Endothelial cell of umbilical vein (primary cell): ENCODE data around the gene VPS37C. TPM values are rescaled to one million over a fixed set of nuclear protein-coding genes. Genes with fewer than 3 reads are reported as not detected.

ENCODE experiments used
- BruUV-seq: library from RNA; stranded (reverse); fragments of 400-500 nt; replicated peaks from 2 replicates; lab custom pipeline; 2021; lab: Mats Ljungman, UMichigan
- CTCF ChIA-PET: fragments of 300-600, 350-600 bp; sonication (Branson Sonifier 250); formaldehyde crosslinking; loops from one replicate; lab custom pipeline; 2021; ENCODE audit warnings: antibody characterized with exemption, inconsistent platforms; lab: Charles Lee
- POLR2A ChIA-PET: fragments of 300-600, 350-600 bp; sonication (Branson Sonifier 250); formaldehyde crosslinking; loops from one replicate; lab custom pipeline; 2021; ENCODE audit warnings: antibody characterized with exemption, inconsistent platforms; lab: Charles Lee
- DNase-seq: peaks from one replicate; pipeline ENCODE4 v3.0.0-alpha.2; 2011; ENCODE audit warnings: low read depth, low spot score
- FAIRE-seq: peaks from 2 replicates; lab custom pipeline; 2011; peaks lifted over from hg19 to GRCh38; lab: Jason Lieb, UNC
- H2AFZ ChIP-seq: 2 replicates; pipeline ENCODE4 v1.6.0; 2012; ENCODE audit warnings: low read depth, low read length, control low read depth, inconsistent platforms
- H3K27ac ChIP-seq: 2 replicates; pipeline ENCODE4 v1.5.1; 2011; ENCODE audit warnings: low read depth, mild to moderate bottlenecking, control low read depth, low read length, moderate library complexity; ENCODE audit not compliant: insufficient read depth
- H3K27me3 ChIP-seq, 2 experiments: 2 replicates each; pipeline versions ENCODE4 v1.6.0 to v1.6.1; 2011; ENCODE audit warnings: low read length in 2 of 2, mixed read lengths in 1 of 2; ENCODE audit not compliant: control insufficient read depth in 2 of 2, insufficient read depth in 2 of 2
- H3K36me3 ChIP-seq, 2 experiments: 2 replicates in 1 of 2; 3 replicates in 1 of 2; pipeline ENCODE4 v1.5.1; 2011; ENCODE audit warnings: low read length in 2 of 2, mild to moderate bottlenecking in 1 of 2, moderate library complexity in 1 of 2; ENCODE audit not compliant: control insufficient read depth in 2 of 2, insufficient read depth in 2 of 2; ENCODE audit errors: extremely low read depth in 1 of 2
- H3K4me1 ChIP-seq: 3 replicates; pipeline ENCODE4 v1.5.1; 2011; ENCODE audit warnings: mild to moderate bottlenecking, low read length; ENCODE audit not compliant: control insufficient read depth, insufficient read depth; ENCODE audit errors: extremely low read depth
- H3K4me2 ChIP-seq: 2 replicates; pipeline ENCODE4 v1.6.1; 2011; ENCODE audit warnings: low read length, control low read depth, mixed read lengths; ENCODE audit not compliant: insufficient read depth
- H3K4me3 ChIP-seq, 3 experiments: fragments of 200-600 bp in 1 of 3; sonication (generic), shearing (Covaris generic) in 1 of 3; replicated peaks in 1 of 3; 2 replicates each; pipeline ENCODE4 v1.5.1; 2011 to 2016; ENCODE audit warnings: control low read depth in 3 of 3, low read length in 3 of 3, mild to moderate bottlenecking in 2 of 3, inconsistent platforms in 1 of 3, low read depth in 1 of 3, moderate library complexity in 1 of 3; ENCODE audit not compliant: insufficient read depth in 1 of 3
- H3K79me2 ChIP-seq: 2 replicates; pipeline ENCODE4 v1.6.0; 2012; ENCODE audit warnings: low read length, inconsistent platforms; ENCODE audit not compliant: control insufficient read depth, insufficient read depth
- H3K9ac ChIP-seq: replicated peaks from 2 replicates; pipeline ENCODE3; 2011; ENCODE audit warnings: low read length, control low read depth; ENCODE audit not compliant: insufficient read depth; ENCODE audit errors: extremely low read depth
- H3K9me1 ChIP-seq: replicated peaks from 3 replicates; pipeline ENCODE4 v1.6.0; 2011; ENCODE audit warnings: mild to moderate bottlenecking, low read length; ENCODE audit not compliant: control insufficient read depth, insufficient read depth; ENCODE audit errors: extremely low read depth
- H3K9me3 ChIP-seq: replicated peaks from 2 replicates; pipeline ENCODE4 v1.5.1; 2012; ENCODE audit warnings: low read length, inconsistent platforms; ENCODE audit not compliant: control insufficient read depth, insufficient read depth
- H4K20me1 ChIP-seq: replicated peaks from 2 replicates; pipeline ENCODE3; 2011; ENCODE audit warnings: mild to moderate bottlenecking, low read length; ENCODE audit not compliant: control insufficient read depth, insufficient read depth; ENCODE audit errors: extremely low read depth
- CTCF ChIP-seq, 2 donors: IDR thresholded peaks; 1 replicate in 1 of 2; 2 replicates in 1 of 2; pipeline ENCODE4 v1.5.1; 2011; ENCODE audit warnings: low read length in 2 of 2, mild to moderate bottlenecking in 2 of 2, moderate library complexity in 2 of 2, control low read depth in 1 of 2, inconsistent platforms in 1 of 2, low read depth in 1 of 2; ENCODE audit not compliant: insufficient read depth in 1 of 2; ENCODE audit errors: extremely low read depth in 1 of 2
- EZH2 ChIP-seq: IDR thresholded peaks from 2 replicates; pipeline ENCODE4 v1.6.1; 2012; ENCODE audit warnings: borderline replicate concordance, low read depth, mild to moderate bottlenecking, moderate library complexity, low read length, inconsistent platforms; ENCODE audit not compliant: severe bottlenecking
- FOS ChIP-seq: IDR thresholded peaks from 2 replicates; pipeline ENCODE4 v1.6.1; 2011; ENCODE audit warnings: mild to moderate bottlenecking, low read length, moderate library complexity, borderline replicate concordance; ENCODE audit not compliant: insufficient read depth
- GATA2 ChIP-seq: IDR thresholded peaks from 2 replicates; pipeline ENCODE4 v1.7.0; 2011; ENCODE audit warnings: low read depth, mild to moderate bottlenecking, moderate library complexity, mixed read lengths, low read length; ENCODE audit not compliant: insufficient read length, insufficient read depth
- JUN ChIP-seq: IDR thresholded peaks from 2 replicates; pipeline ENCODE4 v1.6.1; 2011; ENCODE audit warnings: borderline replicate concordance, low read depth; ENCODE audit not compliant: insufficient read length, insufficient read depth
- MAX ChIP-seq: IDR thresholded peaks from 2 replicates; pipeline ENCODE4 v1.6.1; 2011; ENCODE audit not compliant: insufficient read depth, insufficient read length
- MYC ChIP-seq: IDR thresholded peaks from one replicate; pipeline ENCODE4 v1.6.1; 2011; ENCODE audit warnings: mild to moderate bottlenecking, low read depth, low read length
- POLR2A ChIP-seq: IDR thresholded peaks from 2 replicates; pipeline ENCODE4 v1.6.1; 2012; ENCODE audit warnings: low read depth, mild to moderate bottlenecking, control low read depth, low read length
- POLR2AphosphoS5 ChIP-seq: IDR thresholded peaks from 2 replicates; pipeline ENCODE4 v1.6.1; 2012; ENCODE audit warnings: low read depth, mild to moderate bottlenecking, control low read depth, low read length, moderate library complexity; ENCODE audit not compliant: insufficient read depth
- dilution Hi-C: fragments of 300-500 bp; cut with MboI; formaldehyde crosslinking; loops from one replicate; pipeline ENCODE4 v1.15.0; 2019; ENCODE audit warnings: low sequenced_read_pairs; ENCODE audit not compliant: extremely low pct_ligation_motif_present
- intact Hi-C: fragments of 100-400 bp; cut with micrococcal nuclease; formaldehyde crosslinking; loops from one replicate; pipeline ENCODE4 v1.10.0; 2022
- polyA plus RNA-seq, 4 experiments: library from polyadenylated mRNA; depleted of rRNA in 3 of 4; stranded (reverse) in 3 of 4; unstranded in 1 of 4; fragments of >200 nt; gene quantifications; 2 replicates each; pipeline versions ENCODE4 v1.2.1 to v1.2.3, GENCODE V29; 2011 to 2012; ENCODE audit warnings: missing spikeins in 1 of 4
- total RNA-seq: library from RNA; stranded (reverse); gene quantifications from 2 replicates; pipeline ENCODE4 v1.2.3, GENCODE V29; 2021

The VPS37C gene
- total and polyA plus RNA-seq, 2 donors (not counting 3 experiments of a cell fraction or from before 2014, with no cell fraction given), result 17.7 to 23.4 TPM

GRCh38 chr11:61170566-61170965 lies 9.3 kb upstream of the VPS37C start:
- Histone ChIP-seq H3K9me3 (no peaks in the 10 kb centered on the region), H3K36me3 (no peaks in the 10 kb centered on the region), H3K4me1 (no peaks in the 10 kb centered on the region), H3K9ac (no peak overlapping the region), H4K20me1 (no peaks in the 10 kb centered on the region), H3K27me3 (peaks cover 3 to 18% of the 10 kb centered on the region in 2 experiments), H3K27ac (no peak overlapping the region), H3K4me3 (no peak overlapping the region), H2AFZ (no peak overlapping the region), H3K79me2 (no peaks in the 10 kb centered on the region), H3K9me1 (no peaks in the 10 kb centered on the region), H3K4me2 (no peak overlapping the region)
- TF ChIP-seq CTCF (IDR thresholded peaks at IDR 0.05; ENCODE audit: extremely low read depth in 1 of 2, insufficient read depth in 1 of 2, low read depth in 1 of 2, low read length in 2 of 2) (no peak), POLR2A (no peak), MYC (no peak), EZH2 (no peak), GATA2 (no peak), JUN (no peak)
- no TSS peak for BruUV-seq
- CTCF ChIA-PET, result interaction anchor here (1.0 to 3.2 kb wide), 5 partner anchors 9 to 271 kb away, joined by 4 to 13 read pairs (median 4); no protein-coding TSS in a partner anchor
- DNase-seq (no peak), FAIRE-seq (no peak)
- POLR2A ChIA-PET, result no interaction called here
- intact Hi-C loops, result no loop called here
- dilution Hi-C loops, result no loop called here

GRCh38 chr11:61168800-61169199 lies 7.6 kb upstream of the VPS37C start:
- FAIRE-seq (no peak), DNase-seq (no peak)
- H2AFZ ChIP-seq, result no peak overlapping the region
- H3K79me2 ChIP-seq, result no peaks in the 10 kb centered on the region
- no peak overlapping the region for H3K9ac ChIP-seq
- H3K4me1 ChIP-seq, result no peaks in the 10 kb centered on the region
- TF ChIP-seq CTCF (IDR thresholded peaks at IDR 0.05; ENCODE audit: extremely low read depth in 1 of 2, insufficient read depth in 1 of 2, low read depth in 1 of 2, low read length in 2 of 2), result no peak
- no peak for TF ChIP-seq EZH2
- TF ChIP-seq GATA2, result no peak
- no peak for TF ChIP-seq POLR2A
- no peak for TF ChIP-seq JUN
- TF ChIP-seq MAX, result no peak
- TF ChIP-seq FOS, result no peak
- no peak for TF ChIP-seq POLR2AphosphoS5
- TF ChIP-seq MYC, result no peak
- no peak overlapping the region for H3K4me3 ChIP-seq
- no peaks in the 10 kb centered on the region for H3K9me3 ChIP-seq
- H4K20me1 ChIP-seq, result no peaks in the 10 kb centered on the region
- intact Hi-C loops (no loop called here), dilution Hi-C loops (no loop called here)
- H3K9me1 ChIP-seq, result no peaks in the 10 kb centered on the region
- peaks cover 0 to 9% of the 10 kb centered on the region in 2 experiments for H3K27me3 ChIP-seq
- ChIA-PET POLR2A (interaction anchor here (0.5 kb wide), 1 partner anchor 33 kb away, joined by 8 read pairs; no protein-coding TSS in a partner anchor), CTCF (interaction anchor here (0.8 to 3.2 kb wide), 2 partner anchors 11 to 19 kb away, joined by 3 to 13 read pairs; no protein-coding TSS in a partner anchor)
- H3K4me2 ChIP-seq, result no peak overlapping the region
- H3K27ac ChIP-seq, result no peak overlapping the region
- no TSS peak for BruUV-seq
- no peaks in the 10 kb centered on the region for H3K36me3 ChIP-seq
